GM18498 (cell line): ENCODE results near the gene TGFBR2.
"Not testable (repeated sequence)": the region's sequence is repeated elsewhere in the genome, so short reads cannot be mapped to it uniquely, and the experiment has no call there.

Experiments used
- ATAC-seq: cut with Tn5 transposase; IDR thresholded peaks from one replicate; pipeline ENCODE4 v1.9.1; 2021; ENCODE audit warnings: mild to moderate bottlenecking, moderate library complexity; ENCODE audit not compliant: unreplicated experiment

Gene TGFBR2

GRCh38 chr3:30654269-30654668 lies 47.9 kb downstream of the TGFBR2 start:
- no peak for ATAC-seq

DNA sequence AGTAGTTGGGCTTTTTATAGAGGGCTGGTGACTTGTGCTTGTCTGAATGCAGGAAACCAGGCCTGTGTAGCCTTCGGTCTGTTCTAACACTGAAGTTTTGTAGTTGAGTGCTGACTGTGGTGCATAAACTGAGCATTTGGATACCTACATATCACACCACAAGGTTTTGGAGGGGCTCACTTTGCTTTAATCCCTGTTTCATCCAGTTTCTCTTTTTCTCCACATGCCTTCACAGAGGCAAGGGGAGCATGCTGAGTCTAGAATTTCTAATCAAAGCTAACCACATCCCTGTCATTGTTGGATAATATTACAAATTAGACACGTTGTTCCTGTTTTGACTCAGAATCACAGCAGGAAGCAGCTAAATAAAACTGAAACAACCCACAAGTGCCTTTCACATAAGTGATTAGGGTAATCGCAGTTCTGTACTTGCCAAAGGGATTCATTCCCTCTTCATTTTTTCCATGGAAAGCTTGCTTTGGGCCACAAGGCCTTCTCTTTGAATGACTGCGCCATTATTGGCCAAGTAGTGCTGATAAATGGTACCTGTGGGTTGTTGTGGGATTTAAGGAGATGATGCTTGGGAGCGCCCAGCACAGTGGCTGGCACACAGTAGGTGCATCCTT lies 48.9 kb downstream of the TGFBR2 start:
- peak; percentile 32 for ATAC-seq

DNA sequence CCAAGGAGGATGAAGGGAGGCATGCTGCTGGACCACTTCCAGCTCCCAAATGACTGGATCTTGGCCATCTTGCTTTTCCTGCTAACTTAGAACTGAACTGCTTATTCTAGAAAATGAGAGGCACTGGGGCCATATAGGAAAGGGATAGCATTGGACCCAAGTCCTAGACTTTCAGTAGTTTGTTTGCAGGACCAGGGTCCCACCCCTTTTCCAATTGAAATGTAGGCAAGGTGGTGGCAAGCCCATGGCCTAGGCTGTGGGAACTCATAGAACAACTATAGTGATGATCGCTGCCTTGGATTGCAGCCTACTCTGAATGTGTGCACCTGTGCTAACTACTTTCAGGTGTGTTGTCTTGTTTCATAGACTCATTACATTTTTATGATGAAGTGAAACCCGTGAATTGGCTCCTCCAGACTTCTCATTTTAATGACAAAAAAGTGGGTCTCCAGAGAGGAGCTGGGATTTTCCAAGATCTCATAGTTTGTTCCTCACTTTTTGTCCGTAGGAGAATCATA lies 50.3 kb downstream of the TGFBR2 start:
- ATAC-seq: no peak

- peak; percentile 30 for ATAC-seq
Measured at GRCh38 chr3:30657914-30658313, 51.5 kb downstream of the TGFBR2 start.

DNA sequence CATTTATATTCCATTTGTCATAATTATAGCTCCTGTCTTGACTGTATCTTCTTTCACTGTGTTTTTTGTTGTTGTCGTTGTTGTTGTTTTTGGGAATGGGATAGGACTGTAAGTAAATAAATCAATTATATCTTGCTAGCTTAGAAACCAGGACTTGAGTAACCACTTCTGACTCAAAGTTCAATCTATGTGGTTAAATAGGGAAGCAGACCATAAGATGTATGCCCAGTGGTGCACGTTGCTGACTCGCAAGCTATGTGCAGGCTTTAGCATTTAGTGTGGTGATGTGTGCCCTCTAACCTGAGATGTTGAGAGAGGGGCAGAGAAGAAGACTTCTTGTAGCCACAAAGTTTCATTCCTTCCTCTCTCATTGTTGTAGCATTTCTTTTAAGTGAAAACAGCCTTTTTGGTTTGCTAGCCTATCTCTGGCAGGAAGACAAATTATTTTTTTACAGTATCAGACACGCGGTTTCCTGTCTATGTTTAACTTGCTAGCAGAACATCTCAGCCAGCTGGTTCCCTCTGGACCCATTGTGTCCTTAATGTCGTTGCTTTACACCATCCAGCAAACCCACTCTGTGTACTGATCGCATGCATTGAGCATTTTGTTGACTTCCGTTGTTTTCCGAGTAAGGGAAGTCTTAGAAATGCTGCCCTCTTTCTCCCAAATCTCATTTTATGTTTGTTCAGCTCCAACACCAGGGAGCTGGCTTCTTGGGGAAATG lies 52.1 kb downstream of the TGFBR2 start:
- peak; percentile 92 for ATAC-seq

DNA sequence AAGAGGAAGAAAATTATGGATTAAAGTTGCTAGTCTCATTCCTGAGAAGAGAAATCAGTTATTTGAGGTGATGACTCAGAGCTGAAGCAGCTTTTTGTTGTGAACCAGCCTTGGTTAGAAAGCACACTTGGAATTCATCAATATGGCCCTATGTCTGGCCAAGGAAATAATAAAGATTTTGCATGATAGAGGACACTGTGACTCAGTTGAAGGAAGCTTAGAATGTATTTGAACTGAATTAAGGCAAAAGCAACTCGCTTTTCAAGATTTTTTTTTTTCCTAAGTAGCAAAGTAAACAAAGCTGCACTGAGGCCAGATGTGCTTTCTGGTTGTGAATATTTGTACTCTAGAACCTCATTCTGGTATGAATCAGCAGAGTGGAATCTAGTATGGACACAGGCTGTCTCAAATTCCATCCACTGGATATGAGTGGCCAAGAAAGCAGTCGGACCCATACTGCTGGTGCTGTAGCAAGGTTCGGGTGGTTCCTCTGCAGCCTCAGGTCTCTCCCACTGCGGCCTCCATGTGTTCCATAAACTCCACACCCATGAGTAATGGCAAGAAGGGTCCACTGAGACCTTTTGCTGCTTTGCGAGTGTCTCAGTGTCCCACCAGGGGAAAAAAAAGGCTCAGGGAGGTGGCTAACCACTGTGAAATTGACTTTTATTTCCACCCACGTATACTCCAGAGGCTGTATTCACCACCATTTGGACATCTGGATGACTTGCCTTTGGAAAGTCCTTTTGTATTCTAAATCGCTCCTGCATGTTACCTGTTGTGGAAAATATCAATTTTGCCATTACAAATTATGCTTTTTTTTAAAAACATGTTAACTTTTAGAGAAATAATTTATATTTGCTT lies 53.1 kb downstream of the TGFBR2 start:
- ATAC-seq: no peak

DNA sequence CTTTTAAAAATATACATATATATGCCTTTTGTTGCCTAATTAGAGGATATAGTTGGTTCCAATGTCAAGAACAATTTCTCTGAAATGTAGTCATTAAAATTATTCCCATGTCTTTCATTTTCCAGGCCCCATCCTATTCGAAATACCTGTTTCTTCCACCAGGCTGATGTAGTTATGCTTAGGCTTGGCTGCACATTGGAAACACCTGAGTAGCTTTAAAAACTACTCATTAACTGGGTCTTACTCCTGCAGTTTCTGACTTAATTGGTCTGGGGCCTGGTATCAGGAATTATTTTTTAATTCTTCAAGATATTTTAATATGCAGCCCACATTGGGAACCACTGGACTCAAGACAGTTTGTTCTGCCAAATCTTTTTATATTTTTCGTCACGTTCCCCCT lies 53.7 kb downstream of the TGFBR2 start:
- ATAC-seq: no peak

DNA sequence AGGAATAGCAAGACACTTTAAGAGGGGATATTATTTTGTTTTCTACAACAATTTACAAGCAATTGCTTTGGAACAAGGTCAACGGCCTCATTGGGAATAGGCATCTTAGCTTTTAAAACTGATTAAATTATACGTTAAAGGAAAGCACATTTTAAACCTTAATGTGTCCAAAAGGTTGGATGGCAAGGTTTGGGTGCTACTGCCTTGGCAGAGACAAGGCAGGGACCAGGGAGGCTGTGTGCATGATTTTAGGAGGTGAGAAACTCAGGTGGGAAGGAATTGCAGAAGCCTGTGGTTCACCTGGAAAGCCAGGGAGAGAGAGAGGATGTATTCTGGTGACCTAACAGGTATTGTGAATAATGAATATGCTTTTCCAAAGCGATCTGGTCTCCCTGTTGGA lies 54.3 kb downstream of the TGFBR2 start:
- no peak for ATAC-seq

DNA sequence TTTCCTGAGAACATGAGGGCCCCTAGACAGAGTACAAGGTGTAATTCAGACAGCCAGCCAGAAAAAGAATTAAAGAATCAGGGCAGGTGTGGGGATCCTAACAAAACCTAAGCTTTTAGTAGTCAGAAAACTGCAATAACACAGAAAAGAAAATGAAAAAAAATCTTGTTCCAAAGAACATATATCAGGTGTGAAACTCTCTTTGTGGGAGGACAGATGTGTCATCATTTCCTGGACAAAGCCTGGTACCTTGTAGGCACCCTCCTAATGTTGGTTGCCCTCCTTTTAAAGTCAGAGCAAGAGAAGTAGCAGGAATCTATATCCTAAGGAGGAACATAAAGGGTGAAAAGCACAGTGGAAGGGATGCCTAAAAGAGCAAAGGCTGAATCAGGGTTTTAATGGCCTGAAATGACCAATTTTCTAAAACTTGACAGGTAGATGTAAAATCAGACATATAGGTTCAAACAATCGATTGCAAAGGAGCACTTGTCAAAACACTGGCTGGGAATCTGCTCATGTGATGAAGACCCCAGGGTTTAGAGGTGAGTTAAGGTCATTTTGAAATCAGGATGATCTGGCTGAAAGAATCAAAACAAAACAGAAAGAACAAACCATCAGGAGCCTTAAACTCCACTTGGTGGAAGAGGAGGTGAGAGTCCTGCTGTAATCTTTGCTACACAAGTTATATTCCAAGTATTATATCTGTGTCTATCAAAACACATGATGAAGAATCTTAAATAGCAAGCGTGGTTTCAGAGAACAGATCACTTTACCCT lies 54.9 kb downstream of the TGFBR2 start:
- ATAC-seq: no peak

- no peak for ATAC-seq
Measured at GRCh38 chr3:30662836-30663235, 56.4 kb downstream of the TGFBR2 start.

DNA sequence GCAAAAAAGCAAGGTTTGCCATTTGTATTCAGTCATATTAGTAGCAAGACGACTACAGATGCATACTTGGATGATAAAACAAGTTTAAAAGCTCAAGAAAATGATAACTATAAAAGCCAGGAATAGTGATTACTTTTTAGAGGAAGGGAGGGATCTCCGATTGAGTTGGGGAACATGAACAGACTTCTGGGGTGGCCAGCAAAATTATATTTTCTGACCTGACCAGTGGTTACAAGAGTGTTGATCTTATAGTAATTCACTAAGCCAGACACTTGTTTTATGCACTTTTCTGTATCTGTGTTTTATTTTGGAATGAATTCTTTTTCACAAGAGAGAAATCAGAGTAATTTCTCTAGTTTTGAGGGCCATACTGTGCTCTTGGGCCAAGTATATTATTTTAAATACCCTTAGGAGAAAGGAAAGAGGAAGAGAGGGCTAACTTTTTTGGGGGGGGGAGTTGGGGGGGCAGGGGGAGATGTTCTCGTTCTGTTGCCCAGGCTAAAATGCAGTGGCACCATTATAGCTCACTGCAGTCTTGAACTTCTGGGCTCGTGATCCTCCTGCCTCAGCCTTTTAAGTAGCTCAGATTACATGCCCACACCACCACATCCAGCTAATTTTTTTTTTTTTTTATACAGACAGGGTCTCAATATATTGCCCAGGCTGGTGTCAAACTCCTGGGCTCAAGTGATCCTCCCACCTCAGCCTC lies 57.3 kb downstream of the TGFBR2 start:
- ATAC-seq: no peak

- no peak for ATAC-seq
Measured at GRCh38 chr3:30664459-30664858, 58.1 kb downstream of the TGFBR2 start.

DNA sequence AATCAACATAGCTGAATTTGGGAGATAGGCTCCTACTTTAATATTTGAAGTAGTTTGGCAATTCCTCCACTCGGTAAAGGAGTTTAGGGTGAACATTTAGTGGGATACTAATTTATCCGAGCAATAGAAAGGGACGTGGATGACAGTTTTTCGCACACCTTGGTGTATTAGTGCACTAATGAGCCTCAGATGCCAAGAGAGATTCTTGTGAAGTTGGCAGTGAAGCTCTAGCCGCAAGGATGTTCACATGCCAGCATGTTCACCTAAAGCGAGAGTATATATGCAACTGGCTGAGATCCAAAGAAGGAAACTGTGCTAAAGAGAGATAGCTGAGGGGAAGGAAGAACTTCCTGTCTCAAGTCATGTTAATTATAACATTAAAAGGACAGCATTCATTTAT lies 58.5 kb downstream of the TGFBR2 start:
- ATAC-seq: no peak

- no peak for ATAC-seq
Measured at GRCh38 chr3:30665539-30665938, 59.1 kb downstream of the TGFBR2 start.

GRCh38 chr3:30666572-30667279 lies 60.3 kb downstream of the TGFBR2 start:
- ATAC-seq: no peak

GRCh38 chr3:30667280-30667651 lies 60.9 kb downstream of the TGFBR2 start:
- no peak for ATAC-seq

- ATAC-seq: no peak
Measured at GRCh38 chr3:30668051-30668609, 61.7 kb downstream of the TGFBR2 start.

DNA sequence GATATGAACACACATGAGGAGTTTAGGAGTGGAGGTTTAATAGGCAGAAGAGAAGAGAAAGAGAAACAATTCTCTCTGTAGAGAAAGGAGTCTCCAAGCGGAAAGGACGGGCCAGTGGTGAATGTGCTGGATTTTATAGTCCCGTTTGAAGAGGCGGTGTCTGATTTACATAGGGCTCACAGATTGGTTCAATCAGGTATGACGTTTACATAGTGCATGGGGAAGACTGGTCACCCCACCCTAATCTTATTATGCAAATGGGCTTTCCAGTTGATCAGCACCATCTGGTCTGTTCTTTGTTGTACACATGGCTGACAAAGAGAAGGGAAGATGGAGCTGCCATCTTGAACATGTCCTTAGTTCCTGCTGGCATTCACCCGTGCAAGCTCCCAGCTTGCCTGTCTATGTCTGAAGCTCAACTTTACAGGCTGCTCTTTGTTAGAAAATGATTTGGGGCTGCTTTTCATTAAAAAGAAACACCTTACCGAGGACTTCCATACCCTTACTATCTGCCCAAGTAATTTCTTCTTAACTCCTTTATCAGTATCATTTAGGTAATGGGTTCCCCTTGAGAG lies 63.0 kb downstream of the TGFBR2 start:
- ATAC-seq: not testable (repeated sequence)

GRCh38 chr3:30670292-30670691 lies 63.9 kb downstream of the TGFBR2 start:
- no peak for ATAC-seq
